PC-9 (cell line): ENCODE results near the gene EPSTI1.

ENCODE experiments used
- EZH2 ChIP-seq: fragments of 200-600 bp; sonication (generic); IDR thresholded peaks from 2 replicates; pipeline ENCODE4 v1.8.0; 2017; ENCODE audit warnings: antibody characterized with exemption, low read depth
- TF ChIP-seq, protein P1 (sequence below): fragments of 200-600 bp; sonication (generic); conservative IDR thresholded peaks from 2 replicates; pipeline ENCODE4 v1.6.1; 2017; ENCODE audit warnings: mixed run types, antibody characterized with exemption, mild to moderate bottlenecking, moderate library complexity

- no peak for TF ChIP-seq EZH2
- TF ChIP-seq, protein P1, sequence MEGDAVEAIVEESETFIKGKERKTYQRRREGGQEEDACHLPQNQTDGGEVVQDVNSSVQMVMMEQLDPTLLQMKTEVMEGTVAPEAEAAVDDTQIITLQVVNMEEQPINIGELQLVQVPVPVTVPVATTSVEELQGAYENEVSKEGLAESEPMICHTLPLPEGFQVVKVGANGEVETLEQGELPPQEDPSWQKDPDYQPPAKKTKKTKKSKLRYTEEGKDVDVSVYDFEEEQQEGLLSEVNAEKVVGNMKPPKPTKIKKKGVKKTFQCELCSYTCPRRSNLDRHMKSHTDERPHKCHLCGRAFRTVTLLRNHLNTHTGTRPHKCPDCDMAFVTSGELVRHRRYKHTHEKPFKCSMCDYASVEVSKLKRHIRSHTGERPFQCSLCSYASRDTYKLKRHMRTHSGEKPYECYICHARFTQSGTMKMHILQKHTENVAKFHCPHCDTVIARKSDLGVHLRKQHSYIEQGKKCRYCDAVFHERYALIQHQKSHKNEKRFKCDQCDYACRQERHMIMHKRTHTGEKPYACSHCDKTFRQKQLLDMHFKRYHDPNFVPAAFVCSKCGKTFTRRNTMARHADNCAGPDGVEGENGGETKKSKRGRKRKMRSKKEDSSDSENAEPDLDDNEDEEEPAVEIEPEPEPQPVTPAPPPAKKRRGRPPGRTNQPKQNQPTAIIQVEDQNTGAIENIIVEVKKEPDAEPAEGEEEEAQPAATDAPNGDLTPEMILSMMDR = no peak
Observed at GRCh38 chr13:42894765-42895243, 97.2 kb downstream of the EPSTI1 start.
